ENCODE data around the gene LMTK3.

Gene LMTK3

GRCh38 chr19:48446579-48446978 is 65.1 kb downstream of the LMTK3 start:
- Histone ChIP-seq H3K27ac (ENCODE audit: low read depth, low read length) (no peak overlapping the region), H3K27me3 (ENCODE audit: control insufficient read depth in 1 of 2, insufficient read depth in 2 of 2, low read length in 2 of 2) (peaks cover 20% of the 10 kb centered on the region in 2 donors), H3K4me3 (ENCODE audit: low read depth in 1 of 2, low read length in 2 of 2) (peak overlapping the region; percentile 92 to 98), H3K36me3 (ENCODE audit: control insufficient read depth in 1 of 2, insufficient read depth in 2 of 2, low read length in 2 of 2) (peaks cover 21 to 43% of the 10 kb centered on the region in 2 donors), H3K9ac (ENCODE audit: low read depth in 1 of 2, low read length in 2 of 2) (peak overlapping the region; percentile 68 to 80), H3K4me1 (ENCODE audit: control insufficient read depth in 1 of 2, insufficient read depth in 2 of 2, low read length in 2 of 2) (peaks cover 12 to 22% of the 10 kb centered on the region in 2 donors), H3K9me3 (ENCODE audit: control insufficient read depth in 1 of 2, low read length in 2 of 2) (no peaks in the 10 kb centered on the region)

- Histone ChIP-seq H3K4me3 (ENCODE audit: low read depth in 1 of 2, low read length in 2 of 2) (peak within 1 kb of the TSS; percentile 92 to 98), H3K27me3 (ENCODE audit: control insufficient read depth in 1 of 2, insufficient read depth in 2 of 2, low read length in 2 of 2) (peaks cover 22 to 23% of the 10 kb centered on the region in 2 donors), H3K9ac (ENCODE audit: low read depth in 1 of 2, low read length in 2 of 2) (peak within 1 kb of the TSS; percentile 68 to 80), H3K4me1 (ENCODE audit: control insufficient read depth in 1 of 2, insufficient read depth in 2 of 2, low read length in 2 of 2) (peaks cover 12 to 22% of the 10 kb centered on the region in 2 donors), H3K9me3 (ENCODE audit: control insufficient read depth in 1 of 2, low read length in 2 of 2) (no peaks in the 10 kb centered on the region), H3K36me3 (ENCODE audit: control insufficient read depth in 1 of 2, insufficient read depth in 2 of 2, low read length in 2 of 2) (peaks cover 14 to 36% of the 10 kb centered on the region in 2 donors), H3K27ac (ENCODE audit: low read depth, low read length) (peak within 1 kb of the TSS; percentile 89)
Observed at GRCh38 chr19:48445606-48446481, 65.8 kb downstream of the LMTK3 start, which contains the start of gene GRWD1. Gene GRWD1, plus strand, starts transcription at chr19:48445983. Its CDS starts 23 bp downstream, at chr19:48446006.

DNA sequence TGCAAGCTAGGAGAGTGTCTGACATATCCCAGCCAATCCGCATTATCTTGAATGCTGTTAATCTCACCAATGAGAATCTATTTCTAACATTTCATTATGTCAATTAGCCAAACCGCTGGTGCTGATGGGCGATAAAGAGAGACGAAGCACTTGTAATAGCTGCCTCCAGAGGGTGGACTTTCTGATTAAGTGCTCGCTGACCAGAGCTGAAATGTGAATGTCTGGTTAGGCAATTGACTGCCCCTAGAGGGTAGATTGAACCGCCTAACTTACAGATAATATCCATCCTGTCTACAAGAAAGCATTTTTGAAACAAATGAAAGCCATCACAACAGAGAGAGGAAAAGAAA is 66.4 kb downstream of the LMTK3 start:
- H3K36me3 ChIP-seq (ENCODE audit: control insufficient read depth in 1 of 2, insufficient read depth in 2 of 2, low read length in 2 of 2): peaks cover 8 to 29% of the 10 kb centered on the region in 2 donors
- peak overlapping the region; percentile 68 to 80 for H3K9ac ChIP-seq (ENCODE audit: low read depth in 1 of 2, low read length in 2 of 2)
- H3K4me1 ChIP-seq (ENCODE audit: control insufficient read depth in 1 of 2, insufficient read depth in 2 of 2, low read length in 2 of 2): peaks cover 12 to 22% of the 10 kb centered on the region in 2 donors
- H3K27me3 ChIP-seq (ENCODE audit: control insufficient read depth in 1 of 2, insufficient read depth in 2 of 2, low read length in 2 of 2): peaks cover 22 to 23% of the 10 kb centered on the region in 2 donors
- H3K4me3 ChIP-seq (ENCODE audit: low read depth in 1 of 2, low read length in 2 of 2): peak overlapping the region; percentile 92 to 98
- H3K27ac ChIP-seq (ENCODE audit: low read depth, low read length): no peak overlapping the region
- H3K9me3 ChIP-seq (ENCODE audit: control insufficient read depth in 1 of 2, low read length in 2 of 2): no peaks in the 10 kb centered on the region

- H3K9ac ChIP-seq (ENCODE audit: low read depth in 1 of 2, low read length in 2 of 2): peak overlapping the region; percentile 0 to 68
Observed at GRCh38 chr19:48444936-48445200, 66.8 kb downstream of the LMTK3 start.

DNA sequence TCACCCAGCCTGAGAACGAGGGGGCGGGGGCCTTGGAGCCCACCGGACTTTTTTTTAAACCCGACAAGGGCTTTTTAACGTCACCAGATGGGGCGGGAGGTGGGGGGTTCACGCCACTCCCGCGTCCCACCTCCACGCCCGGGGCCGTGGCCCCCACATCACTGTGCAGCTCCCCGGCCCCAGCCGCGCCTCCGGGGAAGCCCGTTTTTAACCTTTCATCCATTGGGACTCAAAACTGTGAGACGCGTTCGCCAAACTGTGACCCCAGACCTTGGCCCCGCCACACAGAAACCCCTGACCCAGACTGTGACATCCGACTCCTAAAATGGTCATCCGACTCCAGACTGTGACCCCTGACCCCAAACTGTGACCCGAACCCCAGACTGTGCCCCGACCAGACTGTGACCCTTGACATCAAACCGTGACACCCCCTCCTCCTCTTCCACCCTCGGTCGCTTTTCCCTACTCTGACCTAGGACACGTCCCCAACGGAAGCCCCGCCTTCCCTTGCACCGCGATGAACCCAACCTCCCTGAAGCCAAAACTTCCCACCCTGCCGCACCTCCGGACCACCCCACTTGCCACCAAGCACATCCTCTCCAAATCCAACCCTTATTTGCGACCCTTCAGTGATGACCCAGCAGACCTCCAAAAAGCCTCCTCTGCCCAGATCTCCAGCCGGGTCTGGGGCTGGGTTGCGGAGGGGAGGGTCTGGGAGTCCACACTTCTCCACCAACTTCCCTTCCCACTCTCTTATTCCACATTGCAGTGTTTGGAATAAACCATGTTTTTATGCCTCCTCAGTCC is 67.3 kb downstream of the LMTK3 start:
- Histone ChIP-seq H3K4me1 (ENCODE audit: control insufficient read depth in 1 of 2, insufficient read depth in 2 of 2, low read length in 2 of 2) (peaks cover 12 to 22% of the 10 kb centered on the region in 2 donors), H3K36me3 (ENCODE audit: control insufficient read depth in 1 of 2, insufficient read depth in 2 of 2, low read length in 2 of 2) (peaks cover 4 to 22% of the 10 kb centered on the region in 2 donors), H3K9me3 (ENCODE audit: control insufficient read depth in 1 of 2, low read length in 2 of 2) (no peaks in the 10 kb centered on the region), H3K27me3 (ENCODE audit: control insufficient read depth in 1 of 2, insufficient read depth in 2 of 2, low read length in 2 of 2) (peaks cover 22 to 23% of the 10 kb centered on the region in 2 donors), H3K4me3 (ENCODE audit: low read depth in 1 of 2, low read length in 2 of 2) (peak overlapping the region; percentile 2 to 98), H3K9ac (ENCODE audit: low read depth in 1 of 2, low read length in 2 of 2) (peak overlapping the region in 1 of 2 donors; percentile 0), H3K27ac (ENCODE audit: low read depth, low read length) (no peak overlapping the region)

More at GRCh38 chr19:48444936-48445200, 66.8 kb downstream of the LMTK3 start:
- no peak overlapping the region for H3K27ac ChIP-seq (ENCODE audit: low read depth, low read length)
- peaks cover 22 to 23% of the 10 kb centered on the region in 2 donors for H3K27me3 ChIP-seq (ENCODE audit: control insufficient read depth in 1 of 2, insufficient read depth in 2 of 2, low read length in 2 of 2)
- peak overlapping the region; percentile 92 to 98 for H3K4me3 ChIP-seq (ENCODE audit: low read depth in 1 of 2, low read length in 2 of 2)
- H3K4me1 ChIP-seq (ENCODE audit: control insufficient read depth in 1 of 2, insufficient read depth in 2 of 2, low read length in 2 of 2): peaks cover 12 to 22% of the 10 kb centered on the region in 2 donors
- H3K36me3 ChIP-seq (ENCODE audit: control insufficient read depth in 1 of 2, insufficient read depth in 2 of 2, low read length in 2 of 2): peaks cover 4 to 26% of the 10 kb centered on the region in 2 donors
- H3K9me3 ChIP-seq (ENCODE audit: control insufficient read depth in 1 of 2, low read length in 2 of 2): no peaks in the 10 kb centered on the region

- Histone ChIP-seq H3K4me3 (ENCODE audit: low read depth in 1 of 2, low read length in 2 of 2) (peak overlapping the region in 1 of 2 donors; percentile 10), H3K9me3 (ENCODE audit: control insufficient read depth in 1 of 2, low read length in 2 of 2) (no peaks in the 10 kb centered on the region), H3K36me3 (ENCODE audit: control insufficient read depth in 1 of 2, insufficient read depth in 2 of 2, low read length in 2 of 2) (peaks cover 4 to 16% of the 10 kb centered on the region in 2 donors), H3K4me1 (ENCODE audit: control insufficient read depth in 1 of 2, insufficient read depth in 2 of 2, low read length in 2 of 2) (peaks cover 12 to 22% of the 10 kb centered on the region in 2 donors), H3K9ac (ENCODE audit: low read depth in 1 of 2, low read length in 2 of 2) (no peak overlapping the region), H3K27ac (ENCODE audit: low read depth, low read length) (no peak overlapping the region), H3K27me3 (ENCODE audit: control insufficient read depth in 1 of 2, insufficient read depth in 2 of 2, low read length in 2 of 2) (peaks cover 22 to 23% of the 10 kb centered on the region in 2 donors)
Observed at GRCh38 chr19:48443731-48444128, 67.9 kb downstream of the LMTK3 start.

GRCh38 chr19:48443256-48443655 is 68.4 kb downstream of the LMTK3 start:
- Histone ChIP-seq H3K9ac (ENCODE audit: low read depth in 1 of 2, low read length in 2 of 2) (no peak overlapping the region), H3K4me1 (ENCODE audit: control insufficient read depth in 1 of 2, insufficient read depth in 2 of 2, low read length in 2 of 2) (peaks cover 12 to 22% of the 10 kb centered on the region in 2 donors), H3K9me3 (ENCODE audit: control insufficient read depth in 1 of 2, low read length in 2 of 2) (no peaks in the 10 kb centered on the region), H3K36me3 (ENCODE audit: control insufficient read depth in 1 of 2, insufficient read depth in 2 of 2, low read length in 2 of 2) (peaks cover 1 to 11% of the 10 kb centered on the region in 2 donors), H3K4me3 (ENCODE audit: low read depth in 1 of 2, low read length in 2 of 2) (no peak overlapping the region), H3K27ac (ENCODE audit: low read depth, low read length) (no peak overlapping the region), H3K27me3 (ENCODE audit: control insufficient read depth in 1 of 2, insufficient read depth in 2 of 2, low read length in 2 of 2) (peaks cover 22 to 23% of the 10 kb centered on the region in 2 donors)

DNA sequence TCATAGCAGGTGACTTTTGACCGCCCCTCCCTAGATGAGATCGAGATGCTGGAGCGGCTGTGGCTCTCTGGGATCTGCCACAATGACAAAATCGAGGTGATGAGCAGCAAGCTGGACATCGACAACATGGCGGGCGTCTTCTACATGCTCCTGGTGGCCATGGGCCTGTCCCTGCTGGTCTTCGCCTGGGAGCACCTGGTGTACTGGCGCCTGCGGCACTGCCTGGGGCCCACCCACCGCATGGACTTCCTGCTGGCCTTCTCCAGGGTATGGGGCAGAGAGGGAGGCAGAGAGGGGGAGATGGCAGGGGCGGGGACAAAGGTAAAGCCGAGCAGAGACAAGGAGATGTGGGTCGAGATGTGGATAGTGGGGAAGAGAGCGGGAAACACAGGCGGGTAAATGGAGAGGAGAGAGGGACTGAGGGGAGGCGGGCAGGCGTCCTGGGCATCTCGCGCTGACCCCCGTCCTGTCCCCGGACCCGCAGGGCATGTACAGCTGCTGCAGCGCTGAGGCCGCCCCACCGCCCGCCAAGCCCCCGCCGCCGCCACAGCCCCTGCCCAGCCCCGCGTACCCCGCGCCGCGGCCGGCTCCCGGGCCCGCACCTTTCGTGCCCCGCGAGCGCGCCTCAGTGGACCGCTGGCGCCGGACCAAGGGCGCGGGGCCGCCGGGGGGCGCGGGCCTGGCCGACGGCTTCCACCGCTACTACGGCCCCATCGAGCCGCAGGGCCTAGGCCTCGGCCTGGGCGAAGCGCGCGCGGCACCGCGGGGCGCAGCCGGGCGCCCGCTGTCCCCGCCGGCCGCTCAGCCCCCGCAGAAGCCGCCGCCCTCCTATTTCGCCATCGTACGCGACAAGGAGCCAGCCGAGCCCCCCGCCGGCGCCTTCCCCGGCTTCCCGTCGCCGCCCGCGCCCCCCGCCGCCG is 69.3 kb downstream of the LMTK3 start:
- no peak overlapping the region for H3K9ac ChIP-seq (ENCODE audit: low read depth in 1 of 2, low read length in 2 of 2)

DNA sequence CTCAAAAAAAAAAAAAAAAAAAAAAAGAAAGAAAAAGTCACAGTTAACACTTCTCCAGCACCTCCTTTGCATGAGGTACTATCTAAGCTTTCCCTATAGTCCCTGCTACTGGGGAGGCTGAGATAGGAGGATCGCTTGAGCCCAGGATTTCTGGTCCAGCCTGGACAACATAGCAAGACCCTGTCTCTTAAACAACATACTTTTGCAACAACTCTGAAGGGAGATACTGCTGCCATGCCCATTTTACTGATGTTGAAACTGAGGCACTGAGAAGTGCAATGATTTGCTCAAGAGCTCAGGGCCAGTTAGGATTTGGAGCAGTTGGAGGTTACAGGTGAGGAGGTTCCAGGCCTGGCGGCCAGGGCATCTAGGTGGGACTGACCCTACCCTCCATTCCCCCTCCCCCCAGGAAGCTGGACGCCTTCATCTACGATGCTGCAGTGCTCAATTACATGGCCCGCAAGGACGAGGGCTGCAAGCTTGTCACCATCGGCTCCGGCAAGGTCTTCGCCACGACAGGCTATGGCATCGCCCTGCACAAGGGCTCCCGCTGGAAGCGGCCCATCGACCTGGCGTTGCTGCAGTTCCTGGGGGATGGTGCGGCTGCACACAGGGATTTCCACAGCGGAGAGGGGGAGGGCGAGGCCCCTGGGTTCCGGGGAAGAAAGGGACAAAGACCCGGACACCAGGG is 70.1 kb downstream of the LMTK3 start:
- no peaks in the 10 kb centered on the region for H3K9me3 ChIP-seq (ENCODE audit: control insufficient read depth in 1 of 2, low read length in 2 of 2)
- H3K27ac ChIP-seq (ENCODE audit: low read depth, low read length): no peak overlapping the region
- H3K4me1 ChIP-seq (ENCODE audit: control insufficient read depth in 1 of 2, insufficient read depth in 2 of 2, low read length in 2 of 2): peaks cover 8 to 19% of the 10 kb centered on the region in 2 donors
- no peak overlapping the region for H3K4me3 ChIP-seq (ENCODE audit: low read depth in 1 of 2, low read length in 2 of 2)
- no peaks in the 10 kb centered on the region for H3K36me3 ChIP-seq (ENCODE audit: control insufficient read depth in 1 of 2, insufficient read depth in 2 of 2, low read length in 2 of 2)
- H3K27me3 ChIP-seq (ENCODE audit: control insufficient read depth in 1 of 2, insufficient read depth in 2 of 2, low read length in 2 of 2): peaks cover 22 to 23% of the 10 kb centered on the region in 2 donors
- no peak overlapping the region for H3K9ac ChIP-seq (ENCODE audit: low read depth in 1 of 2, low read length in 2 of 2)

More for the DNA sequence above, 69.3 kb downstream of the LMTK3 start:
- H3K4me1 ChIP-seq (ENCODE audit: control insufficient read depth in 1 of 2, insufficient read depth in 2 of 2, low read length in 2 of 2): peaks cover 12 to 22% of the 10 kb centered on the region in 2 donors
- H3K36me3 ChIP-seq (ENCODE audit: control insufficient read depth in 1 of 2, insufficient read depth in 2 of 2, low read length in 2 of 2): peaks cover 0 to 2% of the 10 kb centered on the region in 2 donors
- no peak overlapping the region for H3K4me3 ChIP-seq (ENCODE audit: low read depth in 1 of 2, low read length in 2 of 2)
- H3K27ac ChIP-seq (ENCODE audit: low read depth, low read length): no peak overlapping the region
- H3K9me3 ChIP-seq (ENCODE audit: control insufficient read depth in 1 of 2, low read length in 2 of 2): no peaks in the 10 kb centered on the region
- H3K27me3 ChIP-seq (ENCODE audit: control insufficient read depth in 1 of 2, insufficient read depth in 2 of 2, low read length in 2 of 2): peaks cover 22 to 23% of the 10 kb centered on the region in 2 donors

Data from duodenal mucosa (tissue), 2 donors.